OCI-LY7 (cell line): Measurements from ENCODE around the gene LZTS2. TPM values are rescaled to one million over a fixed set of nuclear protein-coding genes. Genes with fewer than 3 reads are reported as not detected.

Source experiments
- BruUV-seq: library from RNA; stranded (reverse); fragments of 400-500 nt; replicated peaks from 2 replicates; lab custom pipeline; 2021; lab: Mats Ljungman, UMichigan
- CTCF ChIA-PET: fragments of 300-600 bp; sonication (Branson Sonifier 250); formaldehyde crosslinking; loops from one replicate; lab custom pipeline; 2022; ENCODE audit warnings: antibody characterized with exemption; ENCODE audit not compliant: unreplicated experiment; lab: Charles Lee
- POLR2A ChIA-PET: fragments of 300-600 bp; sonication (Branson Sonifier 250); formaldehyde crosslinking; loops from one replicate; lab custom pipeline; 2022; ENCODE audit warnings: antibody characterized with exemption; lab: Charles Lee
- DNase-seq: peaks from one replicate; pipeline ENCODE4 v3.0.0-alpha.2; 2015; ENCODE audit warnings: low spot score
- H2AFZ ChIP-seq: fragments of 200-600 bp; sonication (generic), shearing (Covaris generic); 2 replicates; pipeline ENCODE4 v1.6.1; 2014; ENCODE audit warnings: mild to moderate bottlenecking, antibody characterized with exemption, low read length, moderate library complexity
- H3K27ac ChIP-seq: fragments of 200-600 bp; sonication (generic); 2 replicates; pipeline ENCODE4 v1.5.1; 2014; ENCODE audit warnings: mixed run types, low read depth, mild to moderate bottlenecking, moderate library complexity, low read length, inconsistent platforms; ENCODE audit not compliant: poor library complexity, severe bottlenecking
- H3K36me3 ChIP-seq: fragments of 200-600 bp; sonication (generic); 2 replicates; pipeline ENCODE4 v1.6.1; 2014; ENCODE audit warnings: mild to moderate bottlenecking, antibody characterized with exemption, low read length, moderate library complexity, mixed read lengths; ENCODE audit not compliant: insufficient read depth
- H3K4me1 ChIP-seq: fragments of 200-600 bp; sonication (generic); 2 replicates; pipeline ENCODE4 v1.5.1; 2014; ENCODE audit warnings: mild to moderate bottlenecking, low read length; ENCODE audit not compliant: insufficient read depth, poor library complexity, severe bottlenecking
- H3K4me2 ChIP-seq: fragments of 200-600 bp; sonication (generic); 2 replicates; pipeline ENCODE4 v1.6.1; 2014; ENCODE audit warnings: mild to moderate bottlenecking, low read length
- H3K4me3 ChIP-seq: fragments of 200-600 bp; sonication (generic); 2 replicates; pipeline ENCODE4 v1.5.1; 2014; ENCODE audit warnings: mild to moderate bottlenecking, low read depth, low read length; ENCODE audit not compliant: poor library complexity, severe bottlenecking
- H3K79me2 ChIP-seq: fragments of 200-600 bp; sonication (generic); 2 replicates; pipeline ENCODE4 v1.6.1; 2016; ENCODE audit warnings: low read depth, mild to moderate bottlenecking, low read length, moderate library complexity, mixed read lengths; ENCODE audit not compliant: insufficient read depth
- H3K9me2 ChIP-seq: fragments of 200-600 bp; sonication (generic); 2 replicates; pipeline ENCODE4 v1.6.1; 2016; ENCODE audit warnings: mild to moderate bottlenecking, low read length, mixed read lengths; ENCODE audit not compliant: insufficient read depth
- H3K9me3 ChIP-seq: fragments of 200-600 bp; sonication (generic); 2 replicates; pipeline ENCODE4 v1.6.1; 2014; ENCODE audit warnings: mild to moderate bottlenecking, mixed run types, low read length, mixed read lengths
- H4K20me1 ChIP-seq: fragments of 200-600 bp; sonication (generic); 2 replicates; pipeline ENCODE4 v1.6.1; 2014; ENCODE audit warnings: mild to moderate bottlenecking, antibody characterized with exemption, low read length, moderate library complexity, mixed read lengths; ENCODE audit not compliant: insufficient read depth
- CTCF ChIP-seq: fragments of 200-600 bp; sonication (generic); conservative IDR thresholded peaks from 2 replicates; pipeline ENCODE4 v1.5.1; 2014; ENCODE audit warnings: mild to moderate bottlenecking, antibody characterized with exemption, low read length, moderate library complexity, mixed read lengths
- EZH2phosphoT487 ChIP-seq: fragments of 200-600 bp; sonication (generic); IDR thresholded peaks from 2 replicates; pipeline ENCODE4 v1.6.1; 2018; ENCODE audit warnings: low read depth, borderline replicate concordance, mild to moderate bottlenecking, mixed run types, antibody characterized with exemption, low read length, moderate library complexity, mixed read lengths
- intact Hi-C: fragments of 100-400 bp; cut with micrococcal nuclease; formaldehyde crosslinking; loops from one replicate; pipeline ENCODE4 v1.10.0; 2022; ENCODE audit not compliant: unreplicated experiment
- total RNA-seq, 2 experiments: library from RNA; depleted of rRNA in 1 of 2; stranded (reverse); fragments of >200 nt in 1 of 2; shearing (Covaris generic) in 1 of 2; gene quantifications; 2 replicates each; pipeline ENCODE4 v1.2.3, GENCODE V29; 2014 to 2022

The LZTS2 gene
- total RNA-seq, 2 experiments from 2014 or later: 13.6 to 20.3 TPM

GRCh38 chr10:101028446-101029337, 29.1 kb downstream of the LZTS2 start:
- no peak overlapping the region for H3K4me3 ChIP-seq
- ChIA-PET POLR2A (interaction anchor here (0.6 to 1.2 kb wide), 3 partner anchors 11 to 113 kb away, joined by 3 to 5 read pairs (median 3); no protein-coding TSS in a partner anchor), CTCF (interaction anchor here (1.0 to 1.5 kb wide), 2 partner anchors 10 to 14 kb away, joined by 3 read pairs; no protein-coding TSS in a partner anchor)
- H3K9me2 ChIP-seq: no peaks in the 10 kb centered on the region
- no peak overlapping the region for H2AFZ ChIP-seq
- no peaks in the 10 kb centered on the region for H3K36me3 ChIP-seq
- intact Hi-C loops: no loop called here
- H3K9me3 ChIP-seq: no peaks in the 10 kb centered on the region
- no peaks in the 10 kb centered on the region for H3K4me1 ChIP-seq
- no TSS peak for BruUV-seq
- H3K27ac ChIP-seq: no peak overlapping the region
- no peaks in the 10 kb centered on the region; the same call in 1 of the 2 replicates for H4K20me1 ChIP-seq
- no peak for TF ChIP-seq CTCF
- TF ChIP-seq EZH2phosphoT487: no peak
- H3K4me2 ChIP-seq: no peak overlapping the region
- no peaks in the 10 kb centered on the region for H3K79me2 ChIP-seq
- no peak for DNase-seq

- Histone ChIP-seq H3K4me2 (no peak overlapping the region), H3K4me1 (no peaks in the 10 kb centered on the region), H3K36me3 (no peaks in the 10 kb centered on the region), H3K27ac (no peak overlapping the region), H2AFZ (no peak overlapping the region), H4K20me1 (no peaks in the 10 kb centered on the region; the same call in 1 of the 2 replicates), H3K9me2 (no peaks in the 10 kb centered on the region), H3K4me3 (no peak overlapping the region), H3K9me3 (no peaks in the 10 kb centered on the region), H3K79me2 (no peaks in the 10 kb centered on the region)
- DNase-seq: no peak
- no peak for TF ChIP-seq EZH2phosphoT487
- no peak for TF ChIP-seq CTCF
- ChIA-PET POLR2A (no interaction called here), CTCF (interaction anchor here (0.6 to 1.5 kb wide), 3 partner anchors 11 to 1216 kb away, joined by 3 read pairs; no protein-coding TSS in a partner anchor)
- BruUV-seq: no TSS peak
- intact Hi-C loops: no loop called here
Observed at GRCh38 chr10:101029520-101030295, 30.1 kb downstream of the LZTS2 start.
